Measurements from ENCODE around the gene SPSB1.

GRCh38 chr1:9369964-9370788, 77.5 kb downstream of the SPSB1 start:
- TF ChIP-seq CTCF (IDR thresholded peaks at IDR 0.05; ENCODE audit: poor library complexity, severe bottlenecking) (no peak), EP300 (conservative IDR thresholded peaks at IDR 0.05; ENCODE audit: poor library complexity, severe bottlenecking) (no peak), SMC3 (conservative IDR thresholded peaks at IDR 0.05; ENCODE audit: poor library complexity) (no peak), EZH2 (IDR thresholded peaks at IDR 0.05; ENCODE audit: borderline replicate concordance, insufficient read depth, low read length, poor library complexity, severe bottlenecking) (no peak), RAD21 (conservative IDR thresholded peaks at IDR 0.05) (no peak), REST (IDR thresholded peaks at IDR 0.05; ENCODE audit: borderline replicate concordance) (no peak), POLR2AphosphoS5 (IDR thresholded peaks at IDR 0.05) (no peak), TAF1 (IDR thresholded peaks at IDR 0.05; ENCODE audit: low read depth) (no peak), MXI1 (conservative IDR thresholded peaks at IDR 0.05; ENCODE audit: poor library complexity, severe bottlenecking) (no peak)

Measured in neural cell (in vitro differentiated cells).